ENCODE data around the gene SERPINB4.

- TF ChIP-seq CTCF (conservative IDR thresholded peaks at IDR 0.05; ENCODE audit: low read length) (no peak), EZH2phosphoT487 (IDR thresholded peaks at IDR 0.05; ENCODE audit: borderline replicate concordance, low read depth, low read length) (no peak)
Observed at GRCh38 chr18:63596964-63597363, 47.1 kb downstream of the SERPINB4 start.
